HepG2 (cell line): Measurements from ENCODE around the gene NFIL3. TPM values are rescaled to one million over a fixed set of nuclear protein-coding genes. Genes with fewer than 3 reads are reported as not detected.

Experiments used
- AGO2 ChIP-seq: fragments of 200-400 bp; formaldehyde crosslinking; optimal IDR thresholded peaks from 2 replicates; pipeline ENCODE3; 2017; ENCODE audit warnings: mild to moderate bottlenecking, low read depth, low read length, moderate library complexity
- BRD4 ChIP-seq: sonication (generic); formaldehyde crosslinking; IDR thresholded peaks from 2 replicates; pipeline ENCODE4 v1.4.0; 2020; ENCODE audit warnings: missing genetic modification reagents
- GZF1 ChIP-seq: sonication (generic); formaldehyde crosslinking; IDR thresholded peaks from 2 replicates; pipeline ENCODE4 v1.5.1; 2020; ENCODE audit warnings: mild to moderate bottlenecking, missing genetic modification reagents
- MAF1 ChIP-seq: sonication (generic); formaldehyde crosslinking; IDR thresholded peaks from 2 replicates; pipeline ENCODE4 v1.5.0; 2020; ENCODE audit warnings: missing genetic modification reagents, borderline replicate concordance
- MATR3 ChIP-seq: sonication (generic); formaldehyde crosslinking; IDR thresholded peaks from 2 replicates; pipeline ENCODE4 v1.4.0; 2020; ENCODE audit warnings: missing genetic modification reagents
- MED13 ChIP-seq: sonication (generic); formaldehyde crosslinking; IDR thresholded peaks from 2 replicates; pipeline ENCODE4 v1.5.0; 2020; ENCODE audit warnings: missing genetic modification reagents
- MYNN ChIP-seq: sonication (generic); formaldehyde crosslinking; IDR thresholded peaks from 2 replicates; pipeline ENCODE4 v1.4.0; 2020; ENCODE audit warnings: mild to moderate bottlenecking, low read depth, missing genetic modification reagents
- NBN ChIP-seq: fragments of 450-650 bp; conservative IDR thresholded peaks from 2 replicates; pipeline ENCODE4 v1.6.1; 2017
- NFE2L2 ChIP-seq: fragments of 150-350 bp; IDR thresholded peaks from 2 replicates; pipeline ENCODE4 v1.6.1; 2014; ENCODE audit warnings: low read length
- ONECUT2 ChIP-seq: sonication (generic); formaldehyde crosslinking; IDR thresholded peaks from 2 replicates; pipeline ENCODE4 v1.4.0; 2020; ENCODE audit warnings: missing genetic modification reagents
- PLRG1 ChIP-seq: fragments of 450-650 bp; conservative IDR thresholded peaks from 2 replicates; pipeline ENCODE4 v1.6.1; 2016
- POLR2AphosphoS5 ChIP-seq: IDR thresholded peaks from 2 replicates; pipeline ENCODE4 v1.6.1; 2012; ENCODE audit warnings: low read depth, low read length
- RARG ChIP-seq: sonication (generic); formaldehyde crosslinking; IDR thresholded peaks from 2 replicates; pipeline ENCODE4 v1.4.0; 2020; ENCODE audit warnings: low read depth, mild to moderate bottlenecking, missing genetic modification reagents
- REL ChIP-seq: sonication (generic); formaldehyde crosslinking; conservative IDR thresholded peaks from 2 replicates; pipeline ENCODE4 v1.8.0; 2022; ENCODE audit warnings: mild to moderate bottlenecking, missing genetic modification reagents, moderate library complexity
- RFXAP ChIP-seq: sonication (generic); formaldehyde crosslinking; IDR thresholded peaks from 2 replicates; pipeline ENCODE4 v1.4.0; 2020; ENCODE audit warnings: missing genetic modification reagents, borderline replicate concordance
- SMAD1 ChIP-seq: sonication (generic); formaldehyde crosslinking; IDR thresholded peaks from 2 replicates; pipeline ENCODE4 v1.4.0; 2020; ENCODE audit warnings: missing genetic modification reagents, low read depth, mild to moderate bottlenecking, borderline replicate concordance
- SOX5 ChIP-seq: IDR thresholded peaks from 2 replicates; pipeline ENCODE4 v1.6.1; 2016; ENCODE audit warnings: borderline replicate concordance
- SPEN ChIP-seq: sonication (generic); formaldehyde crosslinking; IDR thresholded peaks from 2 replicates; pipeline ENCODE4 v1.5.1; 2020; ENCODE audit warnings: low read depth, mild to moderate bottlenecking, missing genetic modification reagents
- STAT5B ChIP-seq: sonication (generic); formaldehyde crosslinking; IDR thresholded peaks from 2 replicates; pipeline ENCODE4 v1.4.0; 2020; ENCODE audit warnings: missing genetic modification reagents
- TARDBP ChIP-seq: sonication (generic); formaldehyde crosslinking; IDR thresholded peaks from 2 replicates; pipeline ENCODE4 v1.8.0; 2022; ENCODE audit warnings: mild to moderate bottlenecking, missing genetic modification reagents
- THYN1 ChIP-seq: sonication (generic); formaldehyde crosslinking; IDR thresholded peaks from 2 replicates; pipeline ENCODE4 v1.8.1; 2023; ENCODE audit warnings: low read depth, mild to moderate bottlenecking, moderate library complexity, missing genetic modification reagents, borderline replicate concordance
- U2AF2 ChIP-seq: fragments of 200-400 bp; formaldehyde crosslinking; IDR thresholded peaks from 2 replicates; pipeline ENCODE4 v1.6.1; 2017; ENCODE audit warnings: low read depth, mild to moderate bottlenecking, low read length
- XBP1 ChIP-seq: sonication (generic); formaldehyde crosslinking; IDR thresholded peaks from 2 replicates; pipeline ENCODE4 v1.5.0; 2020; ENCODE audit warnings: missing genetic modification reagents
- ZFAT ChIP-seq: sonication (generic); formaldehyde crosslinking; conservative IDR thresholded peaks from 2 replicates; pipeline ENCODE4 v1.8.1; 2023; ENCODE audit warnings: missing genetic modification reagents, inconsistent platforms
- ZNF331 ChIP-seq: sonication (generic); formaldehyde crosslinking; IDR thresholded peaks from 2 replicates; pipeline ENCODE4 v1.4.0; 2020; ENCODE audit warnings: missing genetic modification reagents
- ZNF543 ChIP-seq: sonication (generic); formaldehyde crosslinking; IDR thresholded peaks from 2 replicates; pipeline ENCODE4 v1.4.0; 2020; ENCODE audit warnings: mild to moderate bottlenecking, missing genetic modification reagents
- ZNF761 ChIP-seq: sonication (generic); formaldehyde crosslinking; conservative IDR thresholded peaks from 2 replicates; pipeline ENCODE4 v1.4.0; 2020; ENCODE audit warnings: mild to moderate bottlenecking, missing genetic modification reagents
- polyA plus RNA-seq, 8 experiments: library from polyadenylated mRNA; depleted of rRNA in 3 of 8; stranded (reverse) in 7 of 8; unstranded in 1 of 8; fragments of >200 nt; fragmentation: Illumina TruSeq in 4 of 8; extraction: Trizol in 4 of 8; gene quantifications; 2 replicates each; pipeline versions ENCODE4 v1.2.1 to v1.2.3, GENCODE V29; 2011 to 2016; ENCODE audit warnings: low read depth in 4 of 8, missing spikeins in 1 of 8, mixed read lengths in 1 of 8; ENCODE audit not compliant: insufficient read depth in 1 of 8
- total RNA-seq, 5 experiments: library from RNA; depleted of rRNA; stranded (reverse); fragments of >200 nt; fragmentation: Illumina TruSeq; extraction: Trizol; gene quantifications; 2 replicates each; pipeline ENCODE4 v1.2.3, GENCODE V29; 2016; ENCODE audit warnings: low read depth in 1 of 5
- TF ChIP-seq, protein P1 (sequence below): sonication (generic); formaldehyde crosslinking; IDR thresholded peaks from 2 replicates; pipeline ENCODE4 v1.4.0; 2020; ENCODE audit warnings: mild to moderate bottlenecking, missing genetic modification reagents
- TF ChIP-seq, protein P2 (sequence below): sonication (generic); formaldehyde crosslinking; IDR thresholded peaks from 2 replicates; pipeline ENCODE4 v1.4.0; 2020; ENCODE audit warnings: mild to moderate bottlenecking, missing genetic modification reagents

The NFIL3 gene
- total and polyA plus RNA-seq, 2 of the 13 experiments (the other 11 are each of a cell fraction or from before 2014, with no cell fraction given), result 46.6 to 54.2 TPM

DNA sequence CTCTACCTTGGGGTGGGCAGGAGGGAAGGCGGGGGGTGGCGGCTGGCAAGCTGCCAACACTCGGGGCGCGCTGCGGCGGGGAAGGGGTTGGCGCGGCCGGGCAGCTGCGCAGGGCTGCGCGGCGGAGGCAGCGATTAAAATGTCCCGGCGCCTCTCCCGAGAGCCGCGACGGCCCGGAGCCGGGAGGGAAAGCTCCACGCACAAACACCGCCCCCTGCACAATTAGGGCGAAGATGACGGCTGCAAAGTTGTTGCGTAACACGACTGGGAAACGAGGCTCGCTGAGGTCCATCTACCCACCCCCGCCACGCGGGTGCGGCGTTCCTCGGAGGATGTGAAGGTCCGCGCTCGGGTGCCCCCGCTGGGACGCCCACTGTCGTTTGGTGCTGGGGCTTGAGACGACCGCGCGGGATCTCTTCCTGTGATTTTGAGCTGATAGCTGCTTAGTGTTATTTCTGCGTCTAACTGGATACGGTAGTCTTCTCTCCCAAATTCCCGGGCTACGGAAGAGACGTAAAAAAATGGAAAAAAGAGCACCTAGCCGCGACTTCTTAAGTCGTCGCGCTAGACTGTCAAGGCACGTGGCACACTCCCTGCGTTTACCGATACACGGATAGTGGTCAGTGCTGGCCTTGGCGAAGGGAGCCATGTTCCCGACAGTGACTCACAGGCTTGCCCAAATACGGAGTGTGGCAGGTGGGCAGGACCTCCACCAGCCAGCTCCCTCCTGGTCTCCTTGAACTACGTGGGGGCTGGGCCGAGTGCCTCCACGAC is 958 bp upstream of the NFIL3 start (continued):
- TF ChIP-seq BRD4 (peak; percentile 55; the same call in 1 of the 2 replicates), SOX5 (peak; percentile 58; the same call in 1 of the 2 replicates), ONECUT2 (CRISPR knock-in tag) (no peak), GZF1 (no peak), MAF1 (CRISPR knock-in tag) (no peak), STAT5B (no peak), ZFAT (no peak), MYNN (CRISPR knock-in tag) (no peak), SMAD1 (CRISPR knock-in tag) (no peak), AGO2 (peak; percentile 98), POLR2AphosphoS5 (peak; percentile 24; the same call in 1 of the 2 replicates), TARDBP (0 out of 2 replicates have a peak, but pooled peaks have one; percentile 8), ZNF761 (CRISPR knock-in tag) (no peak), SPEN (CRISPR knock-in tag) (no peak; the same call in 1 of the 2 replicates), PLRG1 (no peak), MATR3 (CRISPR knock-in tag) (no peak), U2AF2 (no peak), RFXAP (CRISPR knock-in tag) (no peak), MED13 (CRISPR knock-in tag) (no peak), NBN (no peak), XBP1 (0 out of 2 replicates have a peak, but pooled peaks have one; percentile 34), RARG (CRISPR knock-in tag) (no peak), ZNF543 (no peak), ZNF331 (CRISPR knock-in tag) (no peak), THYN1 (CRISPR knock-in tag) (no peak), REL (no peak), NFE2L2 (no peak)
- TF ChIP-seq, protein P1, sequence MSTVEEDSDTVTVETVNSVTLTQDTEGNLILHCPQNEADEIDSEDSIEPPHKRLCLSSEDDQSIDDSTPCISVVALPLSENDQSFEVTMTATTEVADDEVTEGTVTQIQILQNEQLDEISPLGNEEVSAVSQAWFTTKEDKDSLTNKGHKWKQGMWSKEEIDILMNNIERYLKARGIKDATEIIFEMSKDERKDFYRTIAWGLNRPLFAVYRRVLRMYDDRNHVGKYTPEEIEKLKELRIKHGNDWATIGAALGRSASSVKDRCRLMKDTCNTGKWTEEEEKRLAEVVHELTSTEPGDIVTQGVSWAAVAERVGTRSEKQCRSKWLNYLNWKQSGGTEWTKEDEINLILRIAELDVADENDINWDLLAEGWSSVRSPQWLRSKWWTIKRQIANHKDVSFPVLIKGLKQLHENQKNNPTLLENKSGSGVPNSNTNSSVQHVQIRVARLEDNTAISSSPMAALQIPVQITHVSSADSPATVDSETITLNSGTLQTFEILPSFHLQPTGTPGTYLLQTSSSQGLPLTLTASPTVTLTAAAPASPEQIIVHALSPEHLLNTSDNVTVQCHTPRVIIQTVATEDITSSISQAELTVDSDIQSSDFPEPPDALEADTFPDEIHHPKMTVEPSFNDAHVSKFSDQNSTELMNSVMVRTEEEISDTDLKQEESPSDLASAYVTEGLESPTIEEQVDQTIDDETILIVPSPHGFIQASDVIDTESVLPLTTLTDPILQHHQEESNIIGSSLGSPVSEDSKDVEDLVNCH, result no peak
- TF ChIP-seq, protein P2, sequence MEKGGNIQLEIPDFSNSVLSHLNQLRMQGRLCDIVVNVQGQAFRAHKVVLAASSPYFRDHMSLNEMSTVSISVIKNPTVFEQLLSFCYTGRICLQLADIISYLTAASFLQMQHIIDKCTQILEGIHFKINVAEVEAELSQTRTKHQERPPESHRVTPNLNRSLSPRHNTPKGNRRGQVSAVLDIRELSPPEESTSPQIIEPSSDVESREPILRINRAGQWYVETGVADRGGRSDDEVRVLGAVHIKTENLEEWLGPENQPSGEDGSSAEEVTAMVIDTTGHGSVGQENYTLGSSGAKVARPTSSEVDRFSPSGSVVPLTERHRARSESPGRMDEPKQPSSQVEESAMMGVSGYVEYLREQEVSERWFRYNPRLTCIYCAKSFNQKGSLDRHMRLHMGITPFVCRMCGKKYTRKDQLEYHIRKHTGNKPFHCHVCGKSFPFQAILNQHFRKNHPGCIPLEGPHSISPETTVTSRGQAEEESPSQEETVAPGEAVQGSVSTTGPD (CRISPR knock-in tag), result no peak
